Panc1 (cell line): Measurements from ENCODE around the gene RETREG1.

Experiments
- CTCF ChIP-seq: fragments of 450-650 bp; IDR thresholded peaks from 2 replicates; pipeline ENCODE4 v1.5.1; 2017; ENCODE audit warnings: mild to moderate bottlenecking
- POLR2AphosphoS5 ChIP-seq: IDR thresholded peaks from 2 replicates; pipeline ENCODE4 v1.6.1; 2012; ENCODE audit warnings: mild to moderate bottlenecking, low read depth, low read length, moderate library complexity
- REST ChIP-seq, 2 experiments: IDR thresholded peaks; 2 replicates each; pipeline ENCODE4 v1.6.1; 2011 to 2012; ENCODE audit warnings: low read depth in 2 of 2, control low read depth in 1 of 2, low read length in 1 of 2, mild to moderate bottlenecking in 1 of 2, moderate library complexity in 1 of 2; ENCODE audit not compliant: insufficient read depth in 1 of 2
- TCF7L2 ChIP-seq: IDR thresholded peaks from 2 replicates; pipeline ENCODE4 v1.6.1; 2011; ENCODE audit warnings: mild to moderate bottlenecking, low read depth, low read length, inconsistent platforms

GRCh38 chr5:16617274-16617968, 624 bp upstream of the RETREG1 start:
- TF ChIP-seq TCF7L2 (no peak), CTCF (no peak), POLR2AphosphoS5 (no peak), REST (IDR thresholded peaks at IDR 0.05; ENCODE audit: insufficient read depth in 1 of 2, low read depth in 2 of 2, low read length in 1 of 2) (no peak)
